Kidney (tissue), 14 donors: ENCODE data around the gene ATRX. TPM values are rescaled to one million over a fixed set of nuclear protein-coding genes. Genes with fewer than 3 reads are reported as not detected.
A peak's percentile ranks its signal among the peaks of the same experiment; 100 is the strongest.

Experiments used
- DNase-seq, 5 donors: peaks; one replicate each; pipeline ENCODE4 v3.0.0-alpha.2; 2013 to 2020
- FAIRE-seq: peaks from 2 replicates; lab custom pipeline; 2012; peaks lifted over from hg19 to GRCh38; lab: Jason Lieb, UNC
- H3K27ac ChIP-seq, 2 donors: one replicate each; pipeline ENCODE4 v1.7.0; 2013; ENCODE audit warnings: low read depth in 2 of 2, low read length in 2 of 2, inconsistent platforms in 1 of 2
- H3K27me3 ChIP-seq: one replicate; pipeline ENCODE4 v1.7.1; 2013; ENCODE audit warnings: low read length, inconsistent platforms; ENCODE audit not compliant: control insufficient read depth, insufficient read depth
- H3K36me3 ChIP-seq, 3 donors: one replicate each; pipeline versions ENCODE4 v1.7.0 to v1.7.1; 2013; ENCODE audit warnings: low read length in 3 of 3, control low read depth in 1 of 3, inconsistent platforms in 1 of 3; ENCODE audit not compliant: insufficient read depth in 3 of 3, control insufficient read depth in 2 of 3
- H3K4me1 ChIP-seq, 3 donors: one replicate each; pipeline versions ENCODE4 v1.7.0 to v1.7.1; 2013; ENCODE audit warnings: low read length in 3 of 3, inconsistent platforms in 1 of 3, low read depth in 1 of 3; ENCODE audit not compliant: control insufficient read depth in 2 of 3, insufficient read depth in 2 of 3
- H3K4me3 ChIP-seq, 3 donors: one replicate each; pipeline versions ENCODE4 v1.7.0 to v1.8.1; 2013; ENCODE audit warnings: low read length in 3 of 3, control low read depth in 1 of 3, inconsistent platforms in 1 of 3
- H3K9ac ChIP-seq, 3 donors: one replicate each; pipeline versions ENCODE4 v1.7.0 to v1.7.1; 2013; ENCODE audit warnings: low read length in 3 of 3, control low read depth in 1 of 3, inconsistent platforms in 1 of 3
- H3K9me3 ChIP-seq, 3 donors: one replicate each; pipeline versions ENCODE4 v1.7.0 to v1.7.1; 2013; ENCODE audit warnings: low read length in 3 of 3, control low read depth in 1 of 3, inconsistent platforms in 1 of 3; ENCODE audit not compliant: control insufficient read depth in 2 of 3, insufficient read depth in 1 of 3
- CTCF ChIP-seq: IDR thresholded peaks from 3 replicates; pipeline ENCODE4 v1.5.1; 2012; ENCODE audit warnings: mild to moderate bottlenecking, moderate library complexity, borderline replicate concordance; ENCODE audit not compliant: insufficient read depth; ENCODE audit errors: extremely low read depth
- intact Hi-C: fragments of 100-400 bp; cut with DNase I; formaldehyde crosslinking; loops from one replicate; pipeline ENCODE4 v1.11.1; 2022
- polyA plus RNA-seq: library from polyadenylated mRNA; stranded (reverse); fragments of 350-450 nt; fragmentation: Illumina TruSeq; extraction: RNeasy Lipid Tissue Mini Kit (QIAGEN cat#74804); gene quantifications from one replicate; pipeline ENCODE4 v1.2.3, GENCODE V29; 2014; ENCODE audit warnings: low read depth, low replicate concordance; ENCODE audit not compliant: insufficient read depth
- total RNA-seq: library from RNA; stranded (reverse); fragmentation: NEBNext Ultra II Directional; extraction: Animal tissue kit (Norgen Biotek cat#: 25700); gene quantifications from one replicate; pipeline ENCODE4 v1.2.1, GENCODE V29; 2021
- donor health status: control.
- donor health status: control.
- donor health status: control.
- donor health status: control.
- donor health status: control.
- donor health status: DM: yes; HTN: yes; CAD: no.
- donor health status: Normal renal cell carcinoma (clear cell type).

The ATRX gene
- total and polyA plus RNA-seq, 2 donors from 2014 or later, result 6.0 to 93.5 TPM

GRCh38 chrX:77679144-77679543 is 106.9 kb downstream of the ATRX start:
- no peak for TF ChIP-seq CTCF
- intact Hi-C loops, result no loop called here
- Histone ChIP-seq H3K9ac (no peak overlapping the region), H3K27me3 (no peaks in the 10 kb centered on the region), H3K4me3 (no peak overlapping the region), H3K9me3 (no peaks in the 10 kb centered on the region), H3K4me1 (no peaks in the 10 kb centered on the region), H3K36me3 (peaks cover 0 to 8% (median 0%) of the 10 kb centered on the region in 3 donors), H3K27ac (no peak overlapping the region)
- no peak for DNase-seq
- FAIRE-seq, result no peak

- DNase-seq (no peak), FAIRE-seq (no peak)
- no peaks in the 10 kb centered on the region for H3K4me1 ChIP-seq
- no peak overlapping the region for H3K4me3 ChIP-seq
- no peaks in the 10 kb centered on the region for H3K36me3 ChIP-seq
- no peaks in the 10 kb centered on the region for H3K27me3 ChIP-seq
- intact Hi-C loops, result no loop called here
- no peak for TF ChIP-seq CTCF
- no peaks in the 10 kb centered on the region for H3K9me3 ChIP-seq
- H3K9ac ChIP-seq, result no peak overlapping the region
- no peak overlapping the region for H3K27ac ChIP-seq
Observed at GRCh38 chrX:77675986-77676385, 110.0 kb downstream of the ATRX start.

GRCh38 chrX:77668391-77669237 is 117.4 kb downstream of the ATRX start:
- no peak overlapping the region for H3K4me3 ChIP-seq
- no peaks in the 10 kb centered on the region for H3K36me3 ChIP-seq
- peak in 1 of 5 donors; percentile 0 for DNase-seq
- no peak overlapping the region for H3K27ac ChIP-seq
- H3K4me1 ChIP-seq, result no peaks in the 10 kb centered on the region
- H3K27me3 ChIP-seq, result no peaks in the 10 kb centered on the region
- intact Hi-C loops, result no loop called here
- no peak for TF ChIP-seq CTCF
- FAIRE-seq, result peak; percentile 47
- H3K9ac ChIP-seq, result no peak overlapping the region
- no peaks in the 10 kb centered on the region for H3K9me3 ChIP-seq
